ENCODE data around the gene UBAC1.
"Not testable (repeated sequence)": the region's sequence is repeated elsewhere in the genome, so short reads cannot be mapped to it uniquely, and the experiment has no call there.

UBAC1 gene

GRCh38 chr9:135978642-135979546, 17.7 kb upstream of the UBAC1 start:
- DNase-seq (ENCODE audit: low read depth) = peak; percentile 38

- no peak for DNase-seq (ENCODE audit: low read depth)
These were observed 15.8 kb upstream of the UBAC1 start for GRCh38 chr9:135976944-135977343.

GRCh38 chr9:135976531-135976930, 15.4 kb upstream of the UBAC1 start:
- no peak for DNase-seq (ENCODE audit: low read depth)

GRCh38 chr9:135975834-135976233, 14.7 kb upstream of the UBAC1 start:
- DNase-seq (ENCODE audit: low read depth) = no peak

GRCh38 chr9:135974220-135974573, 13.0 kb upstream of the UBAC1 start:
- no peak for DNase-seq (ENCODE audit: low read depth)

- DNase-seq (ENCODE audit: low read depth) = no peak
These were observed 12.4 kb upstream of the UBAC1 start for GRCh38 chr9:135973277-135974219.

GRCh38 chr9:135971892-135972291, 10.7 kb upstream of the UBAC1 start:
- DNase-seq (ENCODE audit: low read depth) = no peak

GRCh38 chr9:135971111-135971766, 10.1 kb upstream of the UBAC1 start:
- DNase-seq (ENCODE audit: low read depth) = no peak

GRCh38 chr9:135970128-135970815, 9.1 kb upstream of the UBAC1 start:
- no peak for DNase-seq (ENCODE audit: low read depth)

GRCh38 chr9:135969064-135969683, 8.0 kb upstream of the UBAC1 start:
- no peak for DNase-seq (ENCODE audit: low read depth)

- DNase-seq (ENCODE audit: low read depth) = no peak
These were observed 7.4 kb upstream of the UBAC1 start for GRCh38 chr9:135968601-135969000.

GRCh38 chr9:135968083-135968476, 6.9 kb upstream of the UBAC1 start:
- DNase-seq (ENCODE audit: low read depth) = no peak

- DNase-seq (ENCODE audit: low read depth) = not testable (repeated sequence)
These were observed 5.7 kb upstream of the UBAC1 start for GRCh38 chr9:135966916-135967260.

- no peak for DNase-seq (ENCODE audit: low read depth)
These were observed 4.1 kb upstream of the UBAC1 start for GRCh38 chr9:135965124-135965756.

- no peak for DNase-seq (ENCODE audit: low read depth)
These were observed 2.8 kb upstream of the UBAC1 start for GRCh38 chr9:135963938-135964337.

- DNase-seq (ENCODE audit: low read depth) = no peak
These were observed 2.2 kb upstream of the UBAC1 start for GRCh38 chr9:135963338-135963737.

- DNase-seq (ENCODE audit: low read depth) = no peak
These were observed 1.6 kb upstream of the UBAC1 start for GRCh38 chr9:135962696-135963307.

- DNase-seq (ENCODE audit: low read depth) = no peak
These were observed 880 bp upstream of the UBAC1 start for GRCh38 chr9:135961811-135962695.

Data from T-helper 22 cell (primary cell).